ENCODE results near the gene ARG2.
A peak's percentile ranks its signal among the peaks of the same experiment; 100 is the strongest.

ARG2 gene

DNA sequence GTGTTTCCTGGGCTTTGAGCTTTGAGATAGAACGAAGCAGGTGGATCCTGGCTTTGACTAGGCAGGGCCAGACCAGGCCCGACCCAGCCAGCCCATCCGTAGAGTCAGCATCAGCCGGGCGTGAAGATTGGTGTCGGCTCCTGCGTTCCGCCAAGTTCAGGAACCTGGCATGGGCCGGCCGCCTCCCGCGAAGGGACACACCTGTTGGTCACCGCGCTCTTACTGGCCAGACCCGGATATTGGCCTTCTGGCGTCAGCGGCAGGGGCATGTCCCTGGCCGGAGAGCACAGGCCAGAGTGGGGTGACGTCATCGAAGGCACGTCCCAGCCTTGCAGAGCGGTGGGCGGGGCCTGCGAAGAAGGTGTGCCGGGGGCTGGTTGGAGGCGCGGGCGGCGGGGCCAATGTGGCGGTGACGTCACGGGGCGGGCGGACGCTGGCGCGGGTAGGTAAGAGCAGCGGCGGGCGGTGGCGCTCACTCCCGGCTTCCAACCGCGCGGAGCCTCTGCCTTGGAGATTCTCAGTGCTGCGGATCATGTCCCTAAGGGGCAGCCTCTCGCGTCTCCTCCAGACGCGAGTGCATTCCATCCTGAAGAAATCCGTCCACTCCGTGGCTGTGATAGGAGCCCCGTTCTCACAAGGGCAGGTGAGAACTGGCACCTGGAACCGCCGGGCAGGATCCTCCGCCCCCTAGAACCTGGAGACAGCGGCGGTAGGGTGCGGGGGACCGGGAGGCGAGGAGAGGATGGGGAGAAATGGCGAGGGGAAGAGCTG is at the start of gene ARG2:
Gene ARG2, plus strand, starts transcription at position 475 of the 771 bp plus-strand sequence. Its CDS starts 58 bp downstream, at position 533.
- DNase-seq: peak; percentile 95 to 98

DNA sequence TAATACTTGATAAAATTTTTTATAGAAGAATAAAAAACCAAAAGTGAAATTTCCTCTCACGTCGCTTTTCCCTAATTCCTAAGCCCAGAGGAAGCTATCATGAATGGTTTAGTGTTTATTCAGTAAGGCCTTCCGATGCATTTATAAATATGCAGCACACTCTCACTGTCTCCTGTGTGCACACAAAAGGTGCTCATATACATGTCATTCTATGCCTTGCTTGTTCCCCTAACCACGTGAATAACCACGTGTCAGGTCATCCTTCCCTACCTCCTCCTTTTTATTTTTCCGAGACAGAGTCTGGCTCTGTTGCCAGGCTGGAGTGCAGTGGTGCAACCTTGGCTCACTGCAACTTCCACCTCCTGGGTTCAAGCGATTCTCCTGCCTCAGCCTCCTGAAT is 49.3 kb upstream of the ARG2 start:
- DNase-seq: no peak

DNA sequence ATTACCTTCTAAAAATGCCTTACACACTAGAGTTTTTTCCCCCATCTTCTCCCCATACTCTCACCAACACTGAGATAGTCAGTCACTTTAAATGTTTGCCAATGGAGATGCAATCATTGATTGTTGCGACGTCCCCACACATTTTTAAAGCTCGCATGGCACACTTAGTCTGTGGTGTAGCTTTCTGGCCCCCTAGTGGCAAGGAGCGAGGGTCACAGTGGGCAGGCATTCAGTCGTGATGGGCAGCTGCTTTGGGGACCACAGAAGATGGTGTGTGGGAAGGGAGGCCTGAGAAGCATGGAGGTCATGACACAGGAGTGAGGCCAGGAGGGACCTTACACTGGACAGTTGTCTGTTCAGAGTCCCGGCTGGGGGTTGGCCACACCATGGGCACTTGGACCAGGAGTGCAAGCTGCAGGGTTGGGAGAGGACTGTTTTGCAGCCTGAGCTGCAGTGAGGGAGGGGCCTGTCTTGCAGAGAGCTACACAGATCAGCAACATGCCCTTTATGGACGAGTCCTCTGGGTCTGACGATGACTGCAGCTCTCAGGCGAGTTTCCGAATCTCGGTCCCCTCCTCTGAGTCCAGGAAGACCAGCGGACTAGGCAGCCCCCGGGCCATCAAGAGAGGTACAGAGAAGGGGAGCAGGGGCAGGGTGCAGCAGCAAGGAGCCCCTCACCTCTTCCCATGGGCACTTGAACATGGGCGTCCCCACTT is 48.3 kb upstream of the ARG2 start:
- peak; percentile 53 to 63 for DNase-seq

DNA sequence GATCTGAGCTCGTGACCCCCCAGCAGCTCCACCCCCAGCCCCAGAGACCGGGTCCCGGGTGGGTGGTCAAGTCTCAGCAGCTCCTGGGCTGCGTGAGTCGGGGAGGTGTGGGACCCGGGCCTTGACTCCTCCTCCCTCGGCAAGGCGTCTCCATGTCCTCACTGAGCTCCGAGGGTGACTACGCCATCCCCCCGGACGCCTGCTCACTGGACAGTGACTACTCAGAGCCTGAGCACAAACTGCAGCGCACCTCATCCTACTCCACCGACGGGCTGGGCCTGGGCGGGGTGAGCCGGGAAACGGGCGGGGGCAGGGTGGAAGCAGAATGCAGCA is 47.8 kb upstream of the ARG2 start:
- DNase-seq: no peak

DNA sequence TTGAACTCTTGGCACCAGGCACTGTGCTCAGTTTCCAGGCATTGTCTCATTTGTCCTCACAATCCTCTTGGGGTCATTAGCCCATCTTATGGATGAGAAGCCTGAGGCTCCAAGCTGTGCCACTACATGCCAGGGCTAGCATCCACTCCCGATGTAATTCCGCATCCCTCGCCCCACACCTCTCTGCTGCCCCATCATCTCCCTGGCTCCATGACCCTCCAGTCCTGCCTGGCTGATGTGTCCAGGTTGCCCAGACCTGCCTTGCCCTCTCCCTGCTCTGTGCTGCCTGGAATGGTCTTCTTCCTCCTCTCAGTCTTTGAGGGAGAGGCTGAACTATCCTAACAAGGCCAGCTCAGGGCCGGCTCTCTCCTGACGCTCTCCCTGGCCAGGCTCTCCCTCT is 47.1 kb upstream of the ARG2 start:
- DNase-seq: no peak

DNA sequence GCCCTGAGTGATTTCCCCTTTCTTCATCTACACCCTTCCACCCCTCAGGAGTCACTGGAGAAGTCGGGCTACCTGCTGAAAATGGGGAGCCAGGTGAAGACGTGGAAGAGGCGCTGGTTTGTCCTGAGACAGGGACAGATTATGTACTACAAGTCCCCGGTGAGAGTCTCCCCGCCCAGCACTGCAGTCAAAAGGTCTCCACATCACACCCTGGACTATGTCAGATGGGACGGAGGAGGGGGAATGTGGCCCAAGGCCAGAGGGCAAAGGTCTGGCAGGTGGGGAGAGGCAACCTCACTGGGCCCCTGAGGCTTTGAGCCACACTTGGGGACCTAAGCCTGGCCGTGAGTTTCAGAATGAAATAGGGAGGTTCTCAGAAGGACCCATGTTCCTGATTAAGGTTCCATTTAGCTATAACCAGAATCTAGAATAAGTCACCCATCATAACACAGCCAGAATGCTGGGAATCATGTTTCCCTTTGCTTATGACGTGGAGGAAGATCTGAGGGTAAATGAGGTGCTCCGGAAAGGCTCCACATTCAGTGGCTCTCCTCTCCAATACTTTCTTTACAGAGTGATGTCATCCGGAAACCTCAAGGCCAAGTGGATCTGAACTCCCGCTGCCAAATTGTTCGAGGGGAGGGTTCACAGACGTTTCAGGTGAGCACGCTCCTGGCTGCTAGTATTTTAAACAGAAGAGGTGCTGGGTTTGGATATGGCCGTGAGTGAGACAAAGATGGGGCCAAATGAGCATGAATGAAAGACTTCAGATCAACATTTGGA is 46.3 kb upstream of the ARG2 start:
- DNase-seq: no peak

DNA sequence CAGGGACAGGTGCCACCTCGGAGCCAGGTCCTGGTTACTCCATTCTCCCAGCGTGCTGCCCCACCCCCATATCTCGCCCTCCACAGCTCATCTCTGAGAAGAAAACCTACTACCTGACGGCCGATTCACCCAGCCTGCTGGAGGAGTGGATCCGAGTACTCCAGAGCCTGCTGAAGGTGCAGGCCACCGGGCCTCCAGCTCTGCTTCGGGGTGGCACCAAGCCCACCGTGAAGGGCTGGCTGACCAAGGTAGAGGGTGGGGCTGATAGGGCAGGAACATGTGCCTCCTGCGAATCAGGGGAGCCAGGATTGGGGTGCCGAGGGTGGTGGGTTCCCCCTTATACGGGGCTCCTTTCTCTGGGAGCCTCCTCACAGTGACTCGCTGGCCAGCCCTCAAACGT is 45.6 kb upstream of the ARG2 start:
- no peak for DNase-seq

DNA sequence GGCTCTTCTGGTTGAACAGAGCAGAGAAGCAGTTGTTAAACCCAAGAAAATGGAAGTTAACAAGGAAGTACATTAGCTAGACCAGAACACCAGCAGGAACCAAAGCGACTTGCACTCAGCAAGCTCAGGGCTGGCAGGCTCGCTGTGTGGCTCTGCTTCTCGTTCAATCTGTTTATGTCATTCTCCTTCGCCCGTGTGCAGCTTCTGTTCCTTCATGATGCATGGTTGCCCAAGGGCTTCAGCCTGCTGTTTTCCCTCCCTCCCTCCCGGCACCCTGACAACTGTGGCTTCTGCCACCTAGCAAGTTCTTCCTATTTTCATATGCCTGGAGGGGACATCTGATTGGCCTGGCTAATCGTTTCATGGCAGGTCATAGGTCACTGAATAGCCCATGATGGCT is 44.9 kb upstream of the ARG2 start:
- no peak for DNase-seq

DNA sequence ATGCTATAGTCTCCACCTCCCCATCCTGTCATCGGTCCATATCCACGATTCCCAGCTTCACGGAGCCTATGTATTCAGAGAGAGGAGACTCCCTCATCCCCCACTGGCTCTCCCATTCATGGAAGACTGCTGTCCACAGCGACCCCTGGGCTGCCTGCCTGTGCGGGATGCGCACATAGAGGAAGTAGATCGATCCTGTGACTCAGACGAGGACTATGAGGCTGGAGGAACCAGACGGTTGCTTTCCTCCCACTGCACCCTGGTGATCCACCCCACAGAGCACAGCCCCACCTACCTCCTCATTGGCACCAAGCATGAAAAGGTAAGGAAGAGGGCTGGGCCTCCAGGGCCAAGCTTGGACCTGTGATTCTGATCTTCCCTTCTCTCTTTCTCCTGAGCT is 44.0 kb upstream of the ARG2 start:
- DNase-seq: no peak

DNA sequence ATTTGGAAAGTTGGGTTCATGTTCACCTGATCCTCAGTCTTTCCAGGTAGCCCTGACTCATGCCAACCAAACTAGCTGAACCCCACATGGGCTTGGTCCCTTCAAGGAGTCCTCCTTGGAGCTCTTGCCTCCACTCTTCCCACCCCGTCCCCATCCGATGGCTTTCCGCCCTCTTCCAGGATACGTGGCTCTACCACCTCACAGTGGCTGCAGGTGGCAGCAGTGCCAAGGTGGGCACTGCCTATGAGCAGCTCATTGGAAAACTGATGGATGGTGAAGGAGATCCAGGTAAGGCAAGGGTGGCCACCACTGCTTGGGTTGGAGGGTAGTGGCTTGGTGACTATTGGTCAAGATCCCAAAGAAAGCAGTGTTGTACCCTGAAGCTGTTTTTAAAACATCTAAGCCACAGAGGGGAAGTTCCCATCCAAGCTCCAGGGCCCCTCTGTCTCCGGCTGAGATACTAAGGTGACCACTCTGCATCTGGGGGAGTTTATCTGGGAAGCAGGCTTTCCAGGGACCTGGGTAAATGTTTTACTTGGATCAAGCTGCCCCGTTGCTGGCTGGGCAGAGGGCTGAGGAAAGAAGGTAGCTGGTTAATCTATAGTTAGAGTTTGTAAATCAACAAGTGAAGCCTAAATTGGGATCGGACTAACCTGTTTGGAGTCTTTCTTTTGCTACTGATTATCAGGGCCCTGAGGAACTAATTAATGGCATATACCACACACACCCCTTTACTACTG is 43.3 kb upstream of the ARG2 start:
- DNase-seq: no peak

DNA sequence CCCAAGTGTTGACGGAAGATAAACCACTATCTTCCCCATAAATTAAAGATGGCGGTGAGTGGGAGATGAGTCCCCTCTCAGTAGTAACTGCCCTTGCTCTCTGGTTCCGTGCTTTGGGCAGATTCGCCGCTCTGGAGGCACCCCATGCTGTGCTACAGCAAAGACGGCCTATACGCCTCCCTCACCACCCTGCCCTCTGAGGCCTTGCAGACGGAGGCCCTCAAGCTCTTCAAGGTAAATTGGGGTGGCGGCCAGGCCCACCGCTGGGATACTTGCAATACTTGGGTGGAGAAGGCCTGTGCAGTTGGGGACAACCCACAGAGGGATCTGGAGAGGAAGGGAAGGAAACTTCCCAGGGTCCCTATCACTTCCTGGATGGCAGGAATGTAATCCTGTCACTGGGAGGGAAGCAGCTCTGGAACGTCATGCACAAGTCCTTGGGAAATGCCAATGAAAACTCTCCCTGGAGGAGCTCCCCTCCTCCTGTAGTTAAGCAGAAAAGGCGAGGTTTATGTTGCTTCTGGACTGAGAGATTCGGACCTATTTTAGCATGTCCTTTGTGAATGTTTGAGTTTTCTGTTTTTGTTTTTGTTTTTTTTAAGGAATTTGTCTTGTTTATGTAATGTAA is 42.4 kb upstream of the ARG2 start:
- no peak for DNase-seq

DNA sequence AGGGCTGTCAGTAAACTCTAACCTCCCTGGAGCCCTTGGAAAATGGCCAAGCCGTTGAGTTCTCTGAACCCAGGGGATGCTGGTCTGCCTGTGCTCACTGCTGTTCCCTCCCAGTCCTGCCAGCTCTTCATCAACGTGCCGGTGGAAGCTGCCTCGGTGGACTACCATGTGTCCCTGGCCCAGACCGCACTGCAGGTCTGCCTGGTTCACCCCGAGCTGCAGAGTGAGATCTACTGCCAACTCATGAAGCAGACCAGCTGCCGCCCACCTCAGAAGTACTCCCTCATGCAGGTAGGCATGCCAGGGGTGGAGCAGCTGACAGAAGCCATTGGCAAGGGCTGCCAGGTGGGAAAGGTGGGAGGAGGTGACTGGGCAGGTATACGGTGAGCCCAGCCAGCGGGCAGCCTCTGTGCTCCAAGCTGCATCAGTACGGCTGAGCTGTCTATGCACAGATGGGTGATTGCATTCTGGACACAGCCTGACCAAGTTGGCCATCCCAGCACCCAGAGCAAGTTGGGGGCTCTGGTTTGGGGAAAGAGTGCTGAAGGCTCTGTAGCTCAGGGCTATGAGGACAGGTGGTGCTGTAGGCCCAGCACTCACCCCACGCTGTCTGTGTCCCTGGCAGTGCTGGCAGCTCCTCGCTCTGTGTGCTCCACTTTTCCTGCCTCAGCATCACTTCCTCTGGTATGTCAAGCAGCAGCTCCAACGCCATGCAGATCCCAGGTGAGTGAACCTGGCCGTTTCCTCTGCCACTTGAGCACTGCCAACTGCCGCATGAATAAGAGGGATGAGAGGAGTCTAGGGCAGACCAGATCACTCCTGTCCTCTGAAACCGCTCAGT is 41.6 kb upstream of the ARG2 start:
- DNase-seq: no peak

DNA sequence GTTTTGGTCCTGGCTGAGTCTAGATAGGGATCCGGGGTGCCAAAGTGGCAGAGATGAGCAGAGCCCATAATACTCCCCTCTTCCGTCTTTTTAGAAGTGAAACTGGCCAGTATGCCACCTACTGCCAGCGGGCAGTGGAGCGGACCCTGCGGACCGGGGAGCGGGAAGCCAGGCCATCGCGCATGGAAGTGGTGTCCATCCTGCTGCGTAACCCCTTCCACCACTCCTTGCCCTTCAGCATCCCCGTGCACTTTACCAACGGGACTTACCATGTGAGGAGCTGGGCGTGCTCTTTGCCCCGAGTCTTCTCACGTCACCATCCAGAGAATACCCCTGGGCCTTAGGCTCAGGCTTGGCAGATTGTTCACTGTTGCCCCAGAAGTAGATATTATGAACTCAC is 40.7 kb upstream of the ARG2 start:
- DNase-seq: no peak

DNA sequence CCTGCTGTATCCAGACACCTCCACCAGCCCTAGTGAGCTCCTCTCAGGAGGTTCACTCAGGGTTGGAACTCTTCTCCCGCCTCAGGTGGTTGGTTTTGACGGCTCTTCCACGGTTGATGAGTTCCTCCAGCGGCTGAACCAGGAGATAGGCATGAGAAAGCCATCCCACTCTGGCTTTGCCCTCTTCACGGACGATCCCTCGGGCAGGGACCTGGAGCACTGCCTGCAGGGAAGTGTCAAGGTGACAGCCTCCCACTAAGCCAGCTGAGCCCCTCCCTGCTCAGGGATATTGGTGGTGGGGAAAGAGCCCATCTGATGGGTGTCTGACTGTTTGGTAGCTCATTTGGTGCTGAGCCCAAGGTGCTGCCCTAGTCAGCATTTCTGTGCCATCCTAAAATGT is 40.1 kb upstream of the ARG2 start:
- DNase-seq: no peak

DNA sequence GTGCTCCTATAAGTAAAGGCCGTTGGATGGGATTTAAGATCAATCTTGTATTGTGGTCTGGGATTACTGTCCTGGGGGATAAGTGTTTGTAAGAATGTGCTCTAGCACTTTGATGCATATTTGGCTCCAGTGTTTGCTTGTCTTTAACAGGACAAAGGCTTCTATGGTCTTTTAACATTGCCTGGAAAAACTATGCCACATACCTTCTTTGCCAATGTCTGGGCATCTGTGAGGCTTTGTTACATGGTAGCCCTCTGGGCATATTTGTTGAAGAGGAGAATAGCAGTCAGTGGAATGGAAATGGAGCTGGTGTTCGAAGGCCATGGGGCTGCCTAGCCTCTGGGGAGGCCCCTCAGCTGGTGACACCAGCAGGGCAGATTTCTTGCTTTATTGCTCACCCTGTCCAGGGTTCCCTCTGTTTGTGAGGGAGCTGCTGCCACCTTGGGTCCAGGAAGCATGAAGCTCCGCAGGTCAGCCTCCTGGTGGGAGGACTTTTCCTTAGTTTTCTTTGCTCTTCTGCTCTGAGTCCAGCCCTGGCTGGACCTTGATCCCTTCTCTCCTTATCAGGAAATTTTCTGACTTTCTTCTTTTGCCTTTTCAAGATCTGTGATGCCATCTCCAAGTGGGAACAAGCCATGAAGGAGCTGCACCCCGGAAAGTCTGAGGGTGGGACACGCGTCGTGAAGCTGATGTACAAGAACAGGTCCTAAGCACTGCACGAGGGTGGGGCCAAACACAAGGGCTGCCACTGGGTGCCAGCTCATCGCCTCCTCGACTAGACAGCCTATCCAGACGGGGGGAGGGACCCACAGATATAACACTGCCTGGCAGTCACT is 39.2 kb upstream of the ARG2 start:
- no peak for DNase-seq

DNA sequence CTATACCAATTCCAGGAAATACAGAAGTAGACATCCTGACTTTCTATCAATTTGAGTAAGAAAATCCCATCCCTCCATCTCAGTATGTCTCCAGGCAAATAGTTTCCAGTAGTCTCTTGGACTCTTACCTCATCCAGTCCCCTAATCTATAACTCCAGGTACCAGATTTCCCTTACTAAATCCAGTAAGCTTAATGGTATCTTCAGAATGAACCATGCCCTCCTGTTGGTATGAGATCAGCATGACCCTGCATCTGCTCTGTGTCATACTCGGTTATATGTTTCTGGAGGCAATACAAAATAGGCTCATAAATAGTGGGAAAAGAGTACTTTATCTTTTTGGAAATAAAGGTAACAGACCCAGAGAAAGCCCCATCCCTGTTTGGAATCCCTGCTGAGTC is 38.1 kb upstream of the ARG2 start:
- DNase-seq: no peak

DNA sequence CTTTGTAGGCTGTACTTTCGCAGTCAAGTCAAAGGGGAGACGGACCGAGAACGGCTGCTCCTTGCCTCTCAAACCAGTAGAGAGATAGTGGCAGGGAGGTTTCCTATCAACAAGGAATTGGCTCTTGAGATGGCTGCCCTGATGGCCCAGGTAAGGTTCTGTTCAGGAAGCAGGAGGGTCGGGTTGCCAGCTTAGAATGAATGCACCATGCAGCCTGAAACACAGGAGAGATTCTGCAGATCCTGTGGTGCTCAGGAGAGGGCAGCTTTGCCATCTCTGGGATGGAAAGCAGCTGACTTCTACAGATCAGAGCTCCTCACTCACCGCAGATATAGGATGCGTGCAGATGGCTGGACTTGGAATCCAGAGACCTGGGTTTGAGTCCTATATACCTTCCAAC is 37.7 kb upstream of the ARG2 start:
- DNase-seq: no peak

DNA sequence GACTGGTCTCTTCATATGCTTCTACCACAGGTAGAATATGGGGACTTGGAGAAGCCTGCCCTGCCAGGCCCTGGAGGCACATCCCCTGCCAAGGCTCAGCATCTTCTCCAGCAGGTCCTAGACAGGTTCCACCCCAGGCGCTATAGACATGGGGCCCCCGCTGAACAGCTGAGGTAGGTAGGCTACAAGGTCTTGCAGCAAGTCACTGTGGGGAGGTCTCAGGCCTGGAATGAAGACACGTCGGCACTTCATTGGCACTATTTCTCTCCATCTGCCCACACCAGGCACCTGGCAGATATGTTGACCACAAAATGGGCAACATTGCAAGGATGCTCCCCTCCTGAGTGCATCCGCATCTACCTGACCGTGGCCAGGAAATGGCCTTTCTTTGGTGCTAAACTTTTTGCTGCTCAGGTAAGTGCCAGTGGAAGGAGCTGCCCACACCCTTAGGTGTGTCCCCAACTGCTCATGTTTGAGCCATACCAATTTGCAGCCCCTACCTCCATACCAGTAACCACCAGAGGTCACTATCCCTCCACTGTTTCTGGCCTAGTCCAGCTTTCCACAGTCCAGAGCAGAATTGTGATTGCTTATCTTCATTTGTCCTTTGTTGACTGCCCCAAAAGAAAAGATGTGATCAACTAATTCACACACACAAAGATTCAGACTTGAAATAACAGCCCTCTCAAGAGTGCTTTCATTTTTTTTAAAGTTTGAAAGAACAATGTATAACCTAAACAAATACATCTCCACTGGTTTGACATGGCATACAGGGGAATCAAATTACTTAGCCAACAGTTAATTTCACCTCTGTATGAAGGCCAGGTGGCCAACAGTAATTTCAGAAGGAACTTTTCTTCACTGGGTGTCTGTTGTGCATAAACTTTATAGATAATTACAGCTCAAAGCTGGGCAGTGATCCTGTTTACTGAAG is 35.7 kb upstream of the ARG2 start:
- DNase-seq: no peak

DNA sequence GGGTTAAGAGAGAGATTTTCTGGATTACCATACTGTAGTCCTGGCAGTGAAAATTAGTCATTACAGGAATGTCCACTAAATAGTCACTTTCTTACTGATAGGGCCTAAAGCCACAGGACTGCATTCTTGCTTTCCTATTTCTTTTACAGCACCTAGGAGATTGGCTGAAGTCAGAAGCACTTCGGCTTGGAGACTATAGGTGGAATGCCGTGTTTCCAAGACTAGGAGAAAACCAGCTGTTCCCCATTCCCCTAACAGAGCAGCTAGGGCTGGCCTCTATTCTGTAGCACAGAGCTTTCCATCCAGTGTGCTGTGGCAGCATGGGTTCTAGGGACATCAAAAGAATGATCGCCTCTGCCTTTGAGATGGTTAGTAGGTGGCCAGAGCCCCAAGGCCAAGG is 34.7 kb upstream of the ARG2 start:
- DNase-seq: no peak

DNA sequence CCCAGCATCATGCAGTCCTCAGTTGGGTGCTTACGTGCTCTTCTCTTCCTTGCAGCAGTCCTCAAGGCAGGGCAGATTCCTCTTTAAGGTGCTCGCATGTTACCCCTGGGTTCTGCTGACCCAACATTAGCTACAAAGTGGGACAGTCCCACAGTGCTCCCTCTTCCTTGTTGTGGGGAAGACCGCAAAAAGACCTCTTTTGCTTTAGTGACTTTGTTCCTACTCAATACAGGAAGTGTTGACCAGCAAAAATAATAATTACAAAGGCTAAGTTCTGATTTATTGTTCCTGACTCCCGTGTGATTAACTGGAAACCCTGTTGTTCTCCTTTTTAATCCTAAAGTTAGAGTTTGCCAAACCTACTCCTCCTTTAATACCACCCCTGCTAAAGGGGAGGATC is 33.4 kb upstream of the ARG2 start:
- no peak for DNase-seq
